H1 (cell line): Measurements from ENCODE around the gene STK36. TPM values are rescaled to one million over a fixed set of nuclear protein-coding genes. Genes with fewer than 3 reads are reported as not detected.

ENCODE experiments used
- CBX8 ChIP-seq: fragments of 300-800, 300-1000 bp; sonication (generic); IDR thresholded peaks from 2 replicates; pipeline ENCODE4 v1.7.1; 2016; ENCODE audit warnings: low read depth, low read length, borderline replicate concordance
- TAF1 ChIP-seq: IDR thresholded peaks from 2 replicates; pipeline ENCODE4 v1.6.1; 2011; ENCODE audit warnings: mild to moderate bottlenecking, low read depth, low read length
- polyA plus RNA-seq, 7 experiments: library from polyadenylated mRNA; depleted of rRNA in 3 of 7; stranded (reverse) in 5 of 7; unstranded in 2 of 7; fragments of >200 nt in 5 of 7; fragments of 200-250 nt in 2 of 7; gene quantifications; 1 replicate in 5 of 7; 2 replicates in 1 of 7; 4 replicates in 1 of 7; pipeline versions ENCODE4 v1.2.1 to v1.2.3, GENCODE V29; 2011 to 2013; ENCODE audit warnings: missing spikeins in 2 of 7, mixed read lengths in 2 of 7
- total RNA-seq: library from RNA; stranded (reverse); fragmentation: NEBNext Ultra II Directional; extraction: Animal tissue kit (Norgen Biotek cat#: 25700); gene quantifications from 2 replicates; pipeline ENCODE4 v1.2.1, GENCODE V29; 2021
- TF ChIP-seq, protein P1 (sequence below): IDR thresholded peaks from 2 replicates; pipeline ENCODE4 v1.6.1; 2012; ENCODE audit warnings: low read length, inconsistent platforms

Gene STK36
- total and polyA plus RNA-seq, 2 of the 8 experiments (the other 6 are each of a cell fraction or from before 2014, with no cell fraction given) = 41.4 to 57.6 TPM

DNA sequence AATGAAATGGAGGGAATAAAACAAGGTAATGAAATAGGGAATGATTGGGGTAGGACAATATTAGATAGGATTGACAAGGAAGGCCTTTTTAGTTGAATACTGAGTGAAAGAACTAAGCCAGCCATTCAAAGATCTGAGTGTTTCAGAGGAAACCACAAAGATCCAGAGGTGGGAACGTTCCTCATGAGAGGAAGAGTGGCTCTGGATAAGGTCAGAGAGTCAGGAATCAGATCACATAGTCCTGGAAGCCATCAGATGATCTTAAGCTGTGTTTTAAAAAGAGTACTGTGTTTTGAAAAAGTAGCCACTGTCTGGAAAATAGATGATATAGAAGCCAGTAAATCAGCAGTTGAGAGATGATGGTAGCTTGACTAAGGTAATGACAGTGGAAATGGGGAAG is 50.5 kb downstream of the STK36 start (continued):
- TF ChIP-seq, protein P1, sequence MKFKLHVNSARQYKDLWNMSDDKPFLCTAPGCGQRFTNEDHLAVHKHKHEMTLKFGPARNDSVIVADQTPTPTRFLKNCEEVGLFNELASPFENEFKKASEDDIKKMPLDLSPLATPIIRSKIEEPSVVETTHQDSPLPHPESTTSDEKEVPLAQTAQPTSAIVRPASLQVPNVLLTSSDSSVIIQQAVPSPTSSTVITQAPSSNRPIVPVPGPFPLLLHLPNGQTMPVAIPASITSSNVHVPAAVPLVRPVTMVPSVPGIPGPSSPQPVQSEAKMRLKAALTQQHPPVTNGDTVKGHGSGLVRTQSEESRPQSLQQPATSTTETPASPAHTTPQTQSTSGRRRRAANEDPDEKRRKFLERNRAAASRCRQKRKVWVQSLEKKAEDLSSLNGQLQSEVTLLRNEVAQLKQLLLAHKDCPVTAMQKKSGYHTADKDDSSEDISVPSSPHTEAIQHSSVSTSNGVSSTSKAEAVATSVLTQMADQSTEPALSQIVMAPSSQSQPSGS = no peak
- TF ChIP-seq TAF1 (no peak), CBX8 (no peak)
